Ishikawa (cell line): ENCODE data around the gene NOTCH1.

ENCODE experiments used
- CEBPB ChIP-seq: IDR thresholded peaks from 2 replicates; pipeline ENCODE4 v1.6.1; 2012
- CREB1 ChIP-seq: IDR thresholded peaks from 2 replicates; pipeline ENCODE4 v1.6.1; 2012; ENCODE audit warnings: low read depth
- EGR1 ChIP-seq: IDR thresholded peaks from 2 replicates; pipeline ENCODE4 v1.6.1; 2012
- EP300 ChIP-seq: IDR thresholded peaks from 2 replicates; pipeline ENCODE4 v1.6.1; 2012; ENCODE audit warnings: borderline replicate concordance
- FOXM1 ChIP-seq: IDR thresholded peaks from 2 replicates; pipeline ENCODE4 v1.6.1; 2012; ENCODE audit warnings: low read depth, borderline replicate concordance
- MAX ChIP-seq: IDR thresholded peaks from 2 replicates; pipeline ENCODE4 v1.6.1; 2012
- NFIC ChIP-seq: IDR thresholded peaks from 2 replicates; pipeline ENCODE4 v1.6.1; 2012
- RAD21 ChIP-seq: IDR thresholded peaks from 2 replicates; pipeline ENCODE4 v1.6.1; 2012; ENCODE audit warnings: low read depth
- REST ChIP-seq: IDR thresholded peaks from 2 replicates; pipeline ENCODE4 v1.6.1; 2012; ENCODE audit warnings: low read depth, mild to moderate bottlenecking
- TAF1 ChIP-seq: IDR thresholded peaks from 2 replicates; pipeline ENCODE4 v1.6.1; 2012; ENCODE audit warnings: low read depth, mild to moderate bottlenecking
- TCF12 ChIP-seq: IDR thresholded peaks from 2 replicates; pipeline ENCODE4 v1.6.1; 2012; ENCODE audit warnings: low read depth
- TEAD4 ChIP-seq: IDR thresholded peaks from 2 replicates; pipeline ENCODE4 v1.6.1; 2012
- USF1 ChIP-seq: IDR thresholded peaks from 2 replicates; pipeline ENCODE4 v1.6.1; 2012
- YY1 ChIP-seq: IDR thresholded peaks from 2 replicates; pipeline ENCODE4 v1.6.1; 2012; ENCODE audit warnings: low read depth
- ZBTB7A ChIP-seq: IDR thresholded peaks from 2 replicates; pipeline ENCODE4 v1.6.1; 2012; ENCODE audit warnings: low read depth

Gene NOTCH1

GRCh38 chr9:136541709-136542108 is 4.1 kb downstream of the NOTCH1 start:
- TF ChIP-seq CEBPB: no peak

- TF ChIP-seq EP300 (no peak), CEBPB (no peak), NFIC (no peak), TCF12 (no peak), TAF1 (no peak), USF1 (no peak), YY1 (no peak), EGR1 (no peak), RAD21 (no peak), TEAD4 (no peak), REST (no peak), ZBTB7A (no peak), MAX (no peak), FOXM1 (no peak), CREB1 (no peak)
These were observed 4.7 kb downstream of the NOTCH1 start for GRCh38 chr9:136541179-136541578.

- TF ChIP-seq REST: no peak
- no peak for TF ChIP-seq CEBPB
- no peak for TF ChIP-seq NFIC
- TF ChIP-seq TAF1: no peak
- peak; percentile 35; the same call in 1 of the 2 replicates for TF ChIP-seq USF1
These were observed 6.1 kb downstream of the NOTCH1 start for GRCh38 chr9:136539427-136540421.

- TF ChIP-seq TCF12: no peak
- TF ChIP-seq RAD21: no peak
- no peak for TF ChIP-seq CEBPB
- TF ChIP-seq EGR1: no peak
- no peak for TF ChIP-seq FOXM1
- no peak for TF ChIP-seq NFIC
- no peak for TF ChIP-seq TEAD4
- no peak for TF ChIP-seq CREB1
- no peak for TF ChIP-seq ZBTB7A
- TF ChIP-seq EP300: no peak
- no peak for TF ChIP-seq YY1
- TF ChIP-seq USF1: no peak
- TF ChIP-seq REST: no peak
- no peak for TF ChIP-seq MAX
- no peak for TF ChIP-seq TAF1
These were observed 7.0 kb downstream of the NOTCH1 start for GRCh38 chr9:136538599-136539426.
